IPS-15b (cell line): ENCODE results near the gene HIGD1B.
"Not testable (repeated sequence)": the region's sequence is repeated elsewhere in the genome, so short reads cannot be mapped to it uniquely, and the experiment has no call there.

Source experiments
- H3K27me3 ChIP-seq: one replicate; pipeline ENCODE4 v1.6.1; 2013; ENCODE audit warnings: low read length; ENCODE audit not compliant: control insufficient read depth, insufficient read depth
- H3K36me3 ChIP-seq: one replicate; pipeline ENCODE4 v1.6.1; 2013; ENCODE audit warnings: low read length; ENCODE audit not compliant: control insufficient read depth, insufficient read depth
- H3K4me1 ChIP-seq: one replicate; pipeline ENCODE4 v1.6.1; 2013; ENCODE audit warnings: mild to moderate bottlenecking, low read length; ENCODE audit not compliant: control insufficient read depth, insufficient read depth
- H3K4me3 ChIP-seq: one replicate; pipeline ENCODE4 v1.5.1; 2013; ENCODE audit warnings: low read depth, low read length
- H3K9ac ChIP-seq: one replicate; pipeline ENCODE4 v1.6.1; 2013; ENCODE audit warnings: low read depth, mild to moderate bottlenecking, low read length
- H3K9me3 ChIP-seq: one replicate; pipeline ENCODE4 v1.6.1; 2013; ENCODE audit warnings: mild to moderate bottlenecking, low read length; ENCODE audit not compliant: control insufficient read depth, insufficient read depth

Gene HIGD1B

GRCh38 chr17:44847586-44847985 is at the start of gene HIGD1B:
TSS of gene HIGD1B (plus strand) at chr17:44847883. CDS start at chr17:44848153, 270 bp downstream.
- Histone ChIP-seq H3K9ac (no peak within 1 kb of the TSS), H3K4me1 (peaks cover 14% of the 10 kb centered on the region), H3K27me3 (no peaks in the 10 kb centered on the region), H3K36me3 (peaks cover 13% of the 10 kb centered on the region), H3K9me3 (no peaks in the 10 kb centered on the region), H3K4me3 (no peak within 1 kb of the TSS)

- H3K4me3 ChIP-seq: no peak overlapping the region
- H3K9me3 ChIP-seq: no peaks in the 10 kb centered on the region
- peaks cover 4% of the 10 kb centered on the region for H3K36me3 ChIP-seq
- no peak overlapping the region for H3K9ac ChIP-seq
- no peaks in the 10 kb centered on the region for H3K27me3 ChIP-seq
- H3K4me1 ChIP-seq: no peaks in the 10 kb centered on the region
Observed at GRCh38 chr17:44798356-44798755, 49.3 kb upstream of the HIGD1B start.

- Histone ChIP-seq H3K9me3 (no peaks in the 10 kb centered on the region), H3K4me1 (no peaks in the 10 kb centered on the region), H3K27me3 (no peaks in the 10 kb centered on the region), H3K9ac (no peak overlapping the region), H3K4me3 (no peak overlapping the region), H3K36me3 (peaks cover 18% of the 10 kb centered on the region)
Observed at GRCh38 chr17:44801880-44802279, 45.8 kb upstream of the HIGD1B start.

- Histone ChIP-seq H3K9ac (no peak overlapping the region), H3K36me3 (peaks cover 22% of the 10 kb centered on the region), H3K9me3 (no peaks in the 10 kb centered on the region), H3K4me1 (no peaks in the 10 kb centered on the region), H3K27me3 (no peaks in the 10 kb centered on the region), H3K4me3 (no peak overlapping the region)
Observed at GRCh38 chr17:44804302-44805089, 43.2 kb upstream of the HIGD1B start.

GRCh38 chr17:44807093-44807816 is 40.4 kb upstream of the HIGD1B start:
- no peaks in the 10 kb centered on the region for H3K4me1 ChIP-seq
- H3K27me3 ChIP-seq: no peaks in the 10 kb centered on the region
- H3K4me3 ChIP-seq: no peak overlapping the region
- no peak overlapping the region for H3K9ac ChIP-seq
- no peaks in the 10 kb centered on the region for H3K9me3 ChIP-seq
- H3K36me3 ChIP-seq: peaks cover 18% of the 10 kb centered on the region

GRCh38 chr17:44807817-44808155 is 39.9 kb upstream of the HIGD1B start:
- Histone ChIP-seq H3K36me3 (peaks cover 18% of the 10 kb centered on the region), H3K4me3 (no peak overlapping the region), H3K9ac (no peak overlapping the region), H3K27me3 (no peaks in the 10 kb centered on the region), H3K4me1 (no peaks in the 10 kb centered on the region), H3K9me3 (no peaks in the 10 kb centered on the region)

GRCh38 chr17:44808156-44808555 is 39.5 kb upstream of the HIGD1B start:
- Histone ChIP-seq H3K27me3 (no peaks in the 10 kb centered on the region), H3K4me1 (no peaks in the 10 kb centered on the region), H3K9me3 (no peaks in the 10 kb centered on the region), H3K9ac (no peak overlapping the region), H3K36me3 (peaks cover 18% of the 10 kb centered on the region), H3K4me3 (no peak overlapping the region)

GRCh38 chr17:44808656-44809388 is 38.9 kb upstream of the HIGD1B start:
- H3K4me3 ChIP-seq, H3K9me3 ChIP-seq, H3K27me3 ChIP-seq, H3K9ac ChIP-seq, H3K4me1 ChIP-seq: not testable (repeated sequence)
- peaks cover 18% of the 10 kb centered on the region for H3K36me3 ChIP-seq

- no peak overlapping the region for H3K4me3 ChIP-seq
- no peaks in the 10 kb centered on the region for H3K9me3 ChIP-seq
- no peaks in the 10 kb centered on the region for H3K4me1 ChIP-seq
- peaks cover 4% of the 10 kb centered on the region for H3K36me3 ChIP-seq
- no peak overlapping the region for H3K9ac ChIP-seq
- H3K27me3 ChIP-seq: no peaks in the 10 kb centered on the region
Observed at GRCh38 chr17:44812263-44812662, 35.4 kb upstream of the HIGD1B start.

- not testable (repeated sequence) for H3K27me3 ChIP-seq, H3K4me1 ChIP-seq, H3K9ac ChIP-seq, H3K9me3 ChIP-seq, H3K36me3 ChIP-seq, H3K4me3 ChIP-seq
Observed at GRCh38 chr17:44818508-44818907, 29.2 kb upstream of the HIGD1B start.

- Histone ChIP-seq H3K27me3 (no peaks in the 10 kb centered on the region), H3K36me3 (no peaks in the 10 kb centered on the region), H3K9me3 (no peaks in the 10 kb centered on the region), H3K9ac (no peak overlapping the region), H3K4me3 (no peak overlapping the region), H3K4me1 (no peaks in the 10 kb centered on the region)
Observed at GRCh38 chr17:44820631-44821212, 27.0 kb upstream of the HIGD1B start.
